Measurements from ENCODE around the gene MATCAP1.

Gene MATCAP1

DNA sequence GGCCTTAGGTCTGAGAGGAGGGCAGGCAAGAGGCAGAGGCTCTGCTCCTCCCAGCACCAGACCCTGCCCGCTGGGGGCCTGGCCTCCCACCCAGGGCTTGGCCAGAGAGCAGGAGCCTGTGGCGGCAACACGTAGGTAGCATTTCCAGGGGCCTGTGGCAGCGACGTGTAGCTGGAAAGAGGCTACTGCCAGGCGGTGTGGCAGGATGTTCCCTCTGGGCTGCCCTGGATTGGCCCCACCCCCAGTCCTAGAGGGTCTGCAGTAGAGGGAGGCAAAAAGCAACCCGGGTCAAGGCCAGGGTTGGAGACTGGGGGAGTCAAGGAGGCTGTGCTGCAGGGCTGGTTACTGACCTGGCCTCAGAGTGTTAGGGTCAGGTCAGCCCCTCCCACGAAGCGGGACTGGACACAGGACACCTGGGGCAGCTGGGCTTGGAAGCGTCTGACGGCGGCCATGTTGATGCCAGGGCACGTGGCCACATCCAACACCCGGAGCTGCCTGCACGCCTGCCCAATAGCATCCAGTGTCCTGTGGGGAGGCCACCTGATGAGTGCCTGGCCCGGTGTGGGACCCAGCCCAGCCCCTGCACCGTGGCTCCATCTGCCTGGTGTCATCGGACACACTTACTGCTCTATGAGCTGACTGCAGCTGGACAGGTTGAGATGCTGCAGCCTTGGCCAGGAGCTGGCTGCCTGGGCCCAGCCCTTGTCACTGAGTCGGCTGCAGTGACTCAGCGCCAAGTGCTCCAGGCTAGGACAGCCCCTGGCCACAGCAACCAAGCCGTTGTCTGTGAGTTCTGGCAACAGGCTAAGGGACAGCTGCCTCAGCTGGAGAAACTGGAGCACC, 23.7 kb upstream of the MATCAP1 start:
- FAIRE-seq, result no peak

DNA sequence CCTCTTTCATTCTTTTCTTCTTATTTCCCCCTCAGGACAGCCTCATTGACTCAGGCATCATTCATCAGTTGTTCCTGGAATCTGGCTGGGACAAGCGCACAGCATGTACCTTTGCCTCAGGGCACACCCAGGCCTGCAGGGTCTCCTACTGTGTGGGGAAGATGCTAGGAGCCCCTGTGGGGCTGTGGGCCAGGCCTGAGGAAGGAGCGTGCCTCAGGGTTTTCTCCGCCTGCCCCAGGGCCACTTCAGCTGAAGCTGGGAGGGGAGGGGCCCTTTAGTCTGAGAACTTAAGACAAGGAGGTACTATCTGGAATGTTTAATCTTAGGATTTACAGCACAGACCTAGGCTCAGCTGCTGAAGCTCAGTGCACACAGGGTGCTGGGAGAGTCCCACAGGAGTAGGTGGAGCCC, 23.1 kb upstream of the MATCAP1 start:
- FAIRE-seq, result no peak

DNA sequence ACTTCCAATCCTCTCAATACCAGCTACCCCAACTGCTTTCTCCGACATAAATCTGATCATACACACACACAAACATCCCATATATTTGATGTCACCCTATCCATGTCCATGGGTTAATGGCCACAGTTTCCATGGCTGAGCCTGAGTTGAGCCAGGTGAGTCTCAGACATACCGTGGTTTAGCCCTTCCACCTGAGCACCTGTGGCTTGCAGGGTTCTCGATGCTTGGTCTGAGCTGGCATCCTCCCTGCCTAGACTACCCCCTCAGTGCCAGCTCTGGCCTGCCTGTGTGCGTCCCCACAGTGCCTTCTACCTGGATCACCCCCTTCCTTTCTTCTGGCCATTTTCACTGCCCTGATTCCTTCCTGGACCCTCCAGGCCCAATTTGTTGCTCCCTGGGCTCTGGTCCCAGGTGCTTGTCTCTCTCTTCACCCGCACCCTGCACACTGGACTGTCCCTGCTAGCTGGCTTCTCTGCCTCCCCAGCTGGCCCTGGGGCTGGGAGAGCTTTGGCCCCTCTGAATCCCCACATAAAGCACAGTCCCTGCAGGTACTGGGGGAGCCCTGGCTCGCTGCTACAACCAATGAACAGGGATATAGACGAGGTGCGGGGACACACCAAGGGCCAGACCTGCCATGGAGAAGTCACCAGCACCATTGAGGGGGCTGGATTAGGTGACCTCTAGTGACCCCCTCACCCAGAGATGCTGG, 22.5 kb upstream of the MATCAP1 start:
- no peak for FAIRE-seq

- FAIRE-seq, result no peak
Measured at GRCh38 chr16:67204076-67204475, 20.3 kb upstream of the MATCAP1 start.

GRCh38 chr16:67202956-67203493, 19.3 kb upstream of the MATCAP1 start:
- no peak for FAIRE-seq

- FAIRE-seq, result no peak
Measured at GRCh38 chr16:67202426-67202825, 18.7 kb upstream of the MATCAP1 start.

GRCh38 chr16:67201411-67202345, 17.9 kb upstream of the MATCAP1 start:
- FAIRE-seq, result no peak

- FAIRE-seq, result no peak
Measured at GRCh38 chr16:67200491-67200890, 16.7 kb upstream of the MATCAP1 start.

- no peak for FAIRE-seq
Measured at GRCh38 chr16:67199808-67200198, 16.0 kb upstream of the MATCAP1 start.

GRCh38 chr16:67199011-67199807, 15.4 kb upstream of the MATCAP1 start, which contains the start of gene ELMO3:
Gene ELMO3, plus strand, starts transcription at chr16:67199131. Its CDS starts 196 bp downstream, at chr16:67199327.
- FAIRE-seq, result no peak

GRCh38 chr16:67198238-67198734, 14.5 kb upstream of the MATCAP1 start:
- no peak for FAIRE-seq

DNA sequence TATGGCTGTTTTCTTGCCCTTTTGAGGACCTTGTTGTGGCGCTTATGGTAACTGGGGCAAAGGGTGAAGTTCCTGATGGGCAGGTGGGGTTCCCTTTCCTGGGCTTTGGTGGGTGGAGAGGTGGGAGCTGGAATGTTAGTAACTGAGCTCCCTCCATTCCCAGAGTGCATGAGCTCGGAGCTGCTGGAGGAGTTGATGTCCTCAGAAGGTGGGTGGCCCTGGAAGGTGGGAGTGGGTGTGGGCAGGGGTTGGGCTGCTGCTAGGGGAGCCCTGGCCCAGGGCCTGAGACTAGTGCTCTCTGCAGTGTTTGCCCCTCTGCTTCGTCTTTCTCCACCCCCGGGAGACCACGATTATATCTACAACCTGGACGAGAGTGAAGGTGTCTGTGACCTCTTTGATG, 13.9 kb upstream of the MATCAP1 start:
- no peak for FAIRE-seq

DNA sequence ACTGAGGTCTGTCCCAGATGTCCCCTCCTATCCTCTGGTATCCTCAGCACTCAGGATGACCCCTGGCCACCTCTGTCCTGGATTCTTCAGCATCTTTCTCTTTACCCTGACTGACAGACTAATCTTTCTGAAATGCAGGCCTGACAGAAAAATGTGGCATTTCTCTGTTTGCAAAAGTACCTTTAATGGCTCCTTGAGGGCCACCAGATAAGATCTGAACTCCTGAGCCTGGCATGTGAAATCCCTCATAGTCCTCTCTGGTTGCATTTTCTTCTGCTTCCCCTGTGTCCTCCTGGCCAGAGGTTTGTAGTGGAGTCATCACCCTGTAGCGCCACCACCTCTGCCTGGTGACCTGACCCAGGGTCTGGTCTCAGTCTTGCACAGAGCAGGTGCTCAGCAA, 13.1 kb upstream of the MATCAP1 start:
- FAIRE-seq, result no peak

- no peak for FAIRE-seq
Measured at GRCh38 chr16:67195676-67196075, 11.9 kb upstream of the MATCAP1 start.

GRCh38 chr16:67194260-67194659, 10.5 kb upstream of the MATCAP1 start:
- no peak for FAIRE-seq

GRCh38 chr16:67193536-67193935, 9.8 kb upstream of the MATCAP1 start:
- FAIRE-seq, result no peak

- no peak for FAIRE-seq
Measured at GRCh38 chr16:67192781-67193361, 9.1 kb upstream of the MATCAP1 start.

DNA sequence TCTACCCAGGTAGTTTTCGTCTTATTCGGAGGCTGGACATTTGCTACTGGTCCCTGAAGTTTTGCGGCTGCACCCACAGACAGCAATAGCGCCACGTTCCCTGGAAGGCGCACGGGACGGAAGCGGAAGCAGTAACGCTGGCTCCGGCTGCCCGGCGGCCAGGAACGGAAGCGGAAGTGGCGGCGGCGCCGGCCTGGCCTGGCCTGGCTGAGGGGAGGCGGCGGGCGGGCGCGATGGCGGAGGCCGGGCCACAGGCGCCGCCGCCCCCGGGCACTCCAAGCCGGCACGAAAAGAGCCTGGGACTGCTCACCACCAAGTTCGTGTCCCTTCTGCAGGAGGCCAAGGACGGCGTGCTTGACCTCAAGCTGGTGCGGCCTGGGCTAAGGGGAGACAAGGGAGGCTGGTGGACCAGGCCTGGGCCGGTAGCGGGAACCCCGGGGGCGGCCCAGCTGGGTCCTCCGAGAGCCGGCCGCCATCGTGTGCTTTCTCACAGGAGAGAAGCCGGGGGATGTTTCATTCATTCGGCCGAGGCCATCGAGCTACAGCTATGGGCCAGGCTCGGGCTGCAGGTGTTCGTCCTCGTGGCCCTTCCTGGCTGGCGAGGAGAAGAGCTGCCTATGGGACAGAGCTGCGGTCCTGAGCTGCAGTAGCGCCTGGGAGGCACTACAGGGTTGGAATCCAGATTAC, 8.4 kb upstream of the MATCAP1 start, which contains the start of gene E2F4:
Gene E2F4, plus strand, starts transcription at position 161 of the 687 bp plus-strand sequence. Its CDS starts 73 bp downstream, at position 234.
- FAIRE-seq, result no peak

- no peak for FAIRE-seq
Measured at GRCh38 chr16:67191411-67191994, 7.7 kb upstream of the MATCAP1 start.
